Measurements from ENCODE around the gene MYH7.

DNA sequence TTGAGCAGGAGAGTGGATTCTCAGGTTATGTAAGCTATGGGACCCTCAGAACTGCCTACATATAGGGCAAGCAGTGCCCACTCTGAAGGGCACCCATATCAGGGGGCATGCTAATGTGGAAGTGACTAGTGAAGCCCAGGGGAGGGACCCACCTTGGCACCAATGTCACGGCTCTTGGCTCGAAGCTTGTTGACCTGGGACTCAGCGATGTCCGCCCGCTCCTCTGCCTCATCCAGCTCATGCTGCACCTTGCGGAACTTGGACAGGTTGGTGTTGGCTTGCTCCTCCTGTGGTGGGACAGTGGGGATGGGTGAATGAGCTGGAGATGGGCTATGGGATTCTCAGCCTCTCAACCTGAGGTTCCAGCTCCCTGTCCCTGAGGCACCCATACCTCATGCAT is 53.2 kb downstream of the MYH7 start:
- no peak for TF ChIP-seq POLR2A (IDR thresholded peaks at IDR 0.05)
- TF ChIP-seq, protein P1, sequence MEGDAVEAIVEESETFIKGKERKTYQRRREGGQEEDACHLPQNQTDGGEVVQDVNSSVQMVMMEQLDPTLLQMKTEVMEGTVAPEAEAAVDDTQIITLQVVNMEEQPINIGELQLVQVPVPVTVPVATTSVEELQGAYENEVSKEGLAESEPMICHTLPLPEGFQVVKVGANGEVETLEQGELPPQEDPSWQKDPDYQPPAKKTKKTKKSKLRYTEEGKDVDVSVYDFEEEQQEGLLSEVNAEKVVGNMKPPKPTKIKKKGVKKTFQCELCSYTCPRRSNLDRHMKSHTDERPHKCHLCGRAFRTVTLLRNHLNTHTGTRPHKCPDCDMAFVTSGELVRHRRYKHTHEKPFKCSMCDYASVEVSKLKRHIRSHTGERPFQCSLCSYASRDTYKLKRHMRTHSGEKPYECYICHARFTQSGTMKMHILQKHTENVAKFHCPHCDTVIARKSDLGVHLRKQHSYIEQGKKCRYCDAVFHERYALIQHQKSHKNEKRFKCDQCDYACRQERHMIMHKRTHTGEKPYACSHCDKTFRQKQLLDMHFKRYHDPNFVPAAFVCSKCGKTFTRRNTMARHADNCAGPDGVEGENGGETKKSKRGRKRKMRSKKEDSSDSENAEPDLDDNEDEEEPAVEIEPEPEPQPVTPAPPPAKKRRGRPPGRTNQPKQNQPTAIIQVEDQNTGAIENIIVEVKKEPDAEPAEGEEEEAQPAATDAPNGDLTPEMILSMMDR (IDR thresholded peaks at IDR 0.05): no peak
